Raji (cell line): ENCODE data around the gene CNOT6.

Experiments used
- POLR2A ChIP-seq: IDR thresholded peaks from 2 replicates; pipeline ENCODE4 v1.6.1; 2011; ENCODE audit warnings: low read depth, low read length, control low read depth; ENCODE audit not compliant: insufficient read depth

CNOT6 gene

DNA sequence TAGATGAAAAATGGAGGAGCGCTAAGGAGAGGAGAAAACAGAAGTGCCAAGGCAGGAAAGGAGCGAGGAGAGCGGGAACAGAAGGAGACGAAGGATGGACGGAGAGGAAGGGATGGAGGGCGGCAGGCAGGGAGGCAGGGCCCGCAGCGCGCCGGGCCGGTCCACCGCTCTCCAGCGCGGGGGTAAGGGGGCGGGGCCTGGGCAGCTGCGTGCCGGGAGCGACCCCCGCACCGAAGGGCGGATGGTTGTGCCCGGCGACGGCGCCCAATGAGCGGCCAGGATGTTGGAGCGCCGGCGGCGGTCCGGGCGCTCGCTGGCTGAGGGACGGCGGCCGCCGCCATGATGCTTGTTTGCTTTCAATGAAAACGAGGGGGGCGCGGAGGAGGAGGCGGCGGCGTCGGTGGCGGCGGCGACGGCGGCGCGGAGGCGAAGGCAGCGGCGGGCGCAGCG, at the start of gene CNOT6:
TSS of gene CNOT6 (plus strand) at position 320 of the 450 bp plus-strand sequence. CDS start 34,898 bp downstream, outside the sequence.
- peak; percentile 75 for TF ChIP-seq POLR2A

- no peak for TF ChIP-seq POLR2A
Measured at GRCh38 chr5:180454752-180455151, 39.4 kb upstream of the CNOT6 start.

GRCh38 chr5:180455872-180456271, 38.3 kb upstream of the CNOT6 start:
- no peak for TF ChIP-seq POLR2A

DNA sequence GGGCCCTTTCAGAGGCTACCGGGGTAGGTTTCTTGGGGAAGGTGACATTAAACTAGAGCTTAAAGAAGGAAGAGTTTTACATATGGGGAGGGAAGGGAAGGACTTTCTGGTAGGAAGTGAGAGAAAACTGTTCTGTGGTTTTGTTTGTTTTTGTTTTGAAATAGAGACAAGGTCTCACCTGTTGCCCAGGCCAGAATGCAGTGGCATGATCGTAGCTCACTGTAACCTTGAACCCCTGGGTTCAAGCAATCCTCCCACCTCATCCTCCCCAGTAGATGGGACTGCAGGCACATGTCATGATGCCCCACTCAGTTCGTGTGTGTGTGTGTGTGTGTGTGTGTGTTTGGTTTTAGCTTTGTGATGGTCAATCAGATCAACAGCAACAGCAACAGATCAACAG, 37.4 kb upstream of the CNOT6 start:
- TF ChIP-seq POLR2A, result no peak

GRCh38 chr5:180460834-180461233, 33.3 kb upstream of the CNOT6 start:
- no peak for TF ChIP-seq POLR2A

DNA sequence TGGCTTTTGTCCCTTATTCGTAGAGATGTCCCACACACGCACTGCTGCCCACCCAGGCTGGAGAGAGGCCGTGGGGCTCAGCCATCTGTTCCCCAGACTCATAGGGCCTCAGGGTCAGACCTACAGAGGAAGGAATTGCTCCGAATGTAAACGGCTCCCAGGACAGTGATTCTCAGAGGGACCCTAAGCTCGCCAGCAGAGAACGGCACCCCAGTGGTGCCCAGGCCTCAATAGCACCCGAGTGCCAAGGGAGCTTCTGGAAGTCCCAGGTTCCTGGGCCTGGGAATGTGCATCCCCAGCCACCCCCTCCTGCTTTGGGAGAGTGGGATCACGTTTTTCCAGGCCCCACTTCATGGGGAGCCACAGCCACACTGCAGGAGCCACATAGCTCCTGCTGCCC, 32.9 kb upstream of the CNOT6 start:
- no peak for TF ChIP-seq POLR2A

GRCh38 chr5:180463216-180463900, 30.8 kb upstream of the CNOT6 start:
- no peak for TF ChIP-seq POLR2A

GRCh38 chr5:180463916-180464602, 30.1 kb upstream of the CNOT6 start:
- TF ChIP-seq POLR2A, result no peak

- no peak for TF ChIP-seq POLR2A
Measured at GRCh38 chr5:180464603-180464970, 29.6 kb upstream of the CNOT6 start.

- no peak for TF ChIP-seq POLR2A
Measured at GRCh38 chr5:180466316-180466715, 27.9 kb upstream of the CNOT6 start.

DNA sequence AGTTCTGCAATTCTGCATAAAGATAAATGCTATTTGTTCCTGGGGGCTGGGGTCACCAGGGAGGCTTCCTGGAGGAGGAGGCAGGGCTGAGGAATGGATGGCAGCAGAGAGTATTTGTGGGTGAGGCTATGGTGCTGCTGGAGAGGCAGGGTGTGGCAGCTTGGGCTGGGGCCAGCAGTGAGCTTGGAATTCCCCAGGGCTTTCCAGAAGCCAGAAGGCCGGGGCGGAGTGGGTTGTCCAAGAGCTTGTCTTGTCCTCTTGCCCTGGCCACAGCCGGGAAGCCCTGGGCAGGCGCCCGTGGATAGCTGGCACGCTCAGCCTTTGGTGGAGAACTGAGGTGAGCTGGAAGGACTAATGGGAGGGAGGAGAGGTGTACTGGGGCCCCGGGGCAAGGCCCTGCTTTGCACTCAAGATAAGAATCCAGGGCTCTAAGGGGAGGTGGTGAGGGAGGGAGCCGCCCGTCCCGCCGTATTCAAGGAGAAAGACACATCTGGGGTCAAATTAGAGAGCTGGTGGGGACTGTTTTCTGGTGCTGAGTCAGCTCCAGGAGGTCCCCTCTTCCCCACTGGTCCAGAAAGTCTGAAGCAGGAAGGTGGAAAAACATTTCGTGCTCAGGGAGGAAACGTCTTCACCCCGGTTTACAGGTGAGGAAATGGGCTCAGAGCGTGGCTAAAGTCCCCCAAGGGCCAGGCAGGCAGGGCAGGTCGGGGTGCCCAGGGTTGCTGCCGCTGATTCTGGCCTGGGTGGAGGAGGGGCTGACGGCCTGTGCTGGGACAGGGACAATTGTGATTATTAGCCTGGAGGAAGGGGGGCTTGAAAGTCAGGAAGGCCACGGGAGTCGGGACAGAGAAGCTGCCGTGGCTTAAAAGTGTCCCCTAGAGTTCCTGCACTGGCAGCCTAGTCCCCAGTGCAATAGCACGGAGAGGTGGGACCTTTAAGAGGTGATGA, 26.9 kb upstream of the CNOT6 start:
- no peak for TF ChIP-seq POLR2A

DNA sequence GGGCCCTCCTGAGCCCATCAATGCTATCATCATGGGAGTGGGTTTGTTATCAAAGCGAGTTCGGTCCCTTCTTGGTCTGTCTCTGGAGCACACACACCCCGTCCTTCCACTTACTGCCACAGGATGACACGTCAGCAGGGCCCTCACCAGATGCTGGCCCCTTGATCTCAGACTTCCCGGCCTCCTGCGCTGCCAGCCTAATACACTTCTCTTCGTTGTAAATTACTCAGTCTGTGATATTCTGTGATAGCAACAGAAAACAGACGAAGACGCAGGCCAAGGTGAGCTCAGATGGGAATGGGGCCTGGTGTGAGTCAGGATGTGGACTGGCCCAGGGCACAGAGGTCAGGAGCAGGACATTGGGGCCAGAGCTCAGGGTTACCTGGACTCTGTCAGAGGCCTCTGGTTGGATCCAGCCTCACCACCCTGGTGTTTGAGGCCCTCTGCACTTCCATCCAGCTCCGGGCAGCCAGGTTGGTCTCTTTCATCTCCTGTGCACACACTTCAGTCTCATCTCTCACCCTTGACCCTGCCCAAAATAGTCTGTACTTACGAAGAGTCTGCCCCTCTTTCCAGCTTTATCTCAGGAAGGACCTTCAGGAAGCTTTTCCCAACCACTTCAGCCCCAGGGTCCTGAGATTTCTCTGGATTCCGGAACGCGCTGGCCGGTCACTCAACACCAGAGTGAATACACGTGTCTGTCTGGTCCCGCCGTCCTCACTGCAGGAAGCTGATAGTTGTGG, 26.0 kb upstream of the CNOT6 start:
- no peak for TF ChIP-seq POLR2A

DNA sequence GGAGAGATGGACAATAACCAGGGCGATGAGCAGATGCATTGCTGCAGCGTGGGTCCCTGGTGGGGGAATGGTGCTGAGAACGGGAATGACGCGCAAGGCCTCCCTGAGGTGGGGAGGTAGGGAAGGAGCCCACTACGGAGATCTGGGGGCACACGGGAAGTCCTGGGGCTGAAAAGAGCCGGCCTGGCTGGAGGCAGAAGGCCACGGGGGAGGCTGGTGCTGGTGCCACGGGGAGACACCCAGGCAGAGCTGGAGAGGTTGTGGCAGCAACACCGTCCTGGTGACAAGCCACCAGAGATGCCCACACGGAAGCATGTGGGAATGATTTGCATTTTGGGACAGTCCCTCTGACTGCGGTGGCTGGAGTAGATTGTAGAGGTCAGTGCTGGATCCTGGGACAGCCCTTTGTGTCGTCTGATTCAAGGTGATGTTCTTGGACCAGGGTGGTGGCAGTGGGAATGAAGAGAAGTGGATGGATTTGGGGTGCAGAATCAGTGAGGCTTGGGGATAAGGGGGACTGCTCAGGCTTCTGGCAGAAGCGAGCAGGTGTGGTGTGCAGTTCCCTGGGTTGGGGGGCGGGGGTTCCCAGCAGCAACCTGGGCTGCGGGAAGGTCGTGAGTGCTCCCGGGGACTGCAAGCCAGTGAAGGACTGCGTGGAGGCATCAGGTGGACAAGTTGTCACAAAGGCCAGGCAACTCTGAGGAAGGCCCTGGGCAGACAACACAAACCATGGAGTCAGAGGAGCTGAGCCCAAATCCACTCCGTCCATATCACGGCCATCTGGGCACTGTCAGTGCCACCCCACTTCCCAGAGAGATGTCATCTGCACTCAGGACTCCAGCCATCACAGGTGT, 25.2 kb upstream of the CNOT6 start:
- TF ChIP-seq POLR2A, result no peak

GRCh38 chr5:180469586-180469865, 24.7 kb upstream of the CNOT6 start:
- no peak for TF ChIP-seq POLR2A

DNA sequence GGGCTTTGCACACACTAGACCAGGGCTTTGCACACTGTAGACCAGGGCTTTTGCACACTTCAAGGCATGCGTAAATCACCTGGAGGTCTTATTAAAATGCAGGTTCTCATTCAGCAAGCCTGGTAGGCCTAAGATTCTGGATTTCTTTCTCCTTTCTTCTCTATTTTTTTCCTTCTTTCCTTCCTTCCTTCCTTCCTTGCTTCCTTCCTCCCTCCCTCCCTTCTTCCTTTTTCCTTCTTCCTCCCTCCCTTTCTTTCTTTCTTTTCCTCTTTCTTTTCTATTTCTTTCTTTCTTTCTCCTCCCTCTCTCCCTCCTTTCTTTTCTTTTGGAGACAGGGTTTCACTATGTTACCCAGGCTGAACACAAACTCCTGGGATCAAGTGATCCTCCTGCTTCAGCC, 24.3 kb upstream of the CNOT6 start:
- no peak for TF ChIP-seq POLR2A

DNA sequence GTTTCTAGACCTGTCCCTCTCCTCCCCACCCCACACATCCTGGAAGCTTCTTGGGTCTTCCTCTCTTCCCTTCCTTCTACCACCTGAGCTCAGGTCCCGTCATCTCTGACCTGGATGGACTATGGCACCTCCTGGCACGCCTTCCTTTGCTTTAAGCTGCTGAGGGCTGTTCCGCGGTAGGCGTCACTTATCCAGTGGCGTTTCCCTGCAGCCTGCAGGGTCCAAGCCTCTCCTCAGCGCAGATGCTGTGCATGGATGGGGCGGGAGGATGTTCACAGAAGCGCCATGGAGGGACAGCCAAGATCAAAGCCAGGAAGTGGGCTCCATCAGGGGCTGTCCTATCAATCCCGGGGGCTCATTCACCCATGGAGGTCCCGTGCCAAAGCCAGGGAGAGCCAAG, 23.8 kb upstream of the CNOT6 start:
- TF ChIP-seq POLR2A, result no peak
